Loucy (cell line): ENCODE measurements around the gene REEP1.

ENCODE experiments used
- H2AFZ ChIP-seq: fragments of 200-600 bp; sonication (generic); 2 replicates; pipeline ENCODE4 v1.6.0; 2016; ENCODE audit warnings: antibody characterized with exemption, mild to moderate bottlenecking, low read length, moderate library complexity
- H3F3A ChIP-seq: fragments of 200-600 bp; 2 replicates; pipeline ENCODE4 v1.6.0; 2016; ENCODE audit warnings: antibody characterized with exemption, low read depth, mild to moderate bottlenecking
- H3K27me3 ChIP-seq: fragments of 200-600 bp; sonication (generic); 2 replicates; pipeline ENCODE4 v1.6.1; 2014; ENCODE audit warnings: low read length, mild to moderate bottlenecking; ENCODE audit not compliant: insufficient read depth, poor library complexity, severe bottlenecking
- H3K36me3 ChIP-seq: fragments of 200-600 bp; sonication (generic); 2 replicates; pipeline ENCODE4 v1.6.1; 2016; ENCODE audit warnings: low read length; ENCODE audit not compliant: insufficient read depth
- H3K4me1 ChIP-seq: fragments of 200-600 bp; sonication (generic); 2 replicates; pipeline ENCODE4 v1.5.1; 2014; ENCODE audit warnings: low read length, mild to moderate bottlenecking; ENCODE audit not compliant: insufficient read depth, poor library complexity, severe bottlenecking
- H3K4me2 ChIP-seq: fragments of 200-600 bp; sonication (generic); 2 replicates; pipeline ENCODE4 v1.6.0; 2014; ENCODE audit warnings: antibody characterized with exemption, low read length, low read depth, mild to moderate bottlenecking; ENCODE audit not compliant: poor library complexity, severe bottlenecking
- H3K4me3 ChIP-seq: fragments of 200-600 bp; sonication (generic); 2 replicates; pipeline ENCODE4 v1.5.1; 2014; ENCODE audit warnings: low read length, mild to moderate bottlenecking, mixed read lengths; ENCODE audit not compliant: poor library complexity, severe bottlenecking
- H3K79me2 ChIP-seq: fragments of 200-600 bp; sonication (generic); 2 replicates; pipeline ENCODE4 v1.6.1; 2014; ENCODE audit warnings: low read length; ENCODE audit not compliant: insufficient read depth
- H3K9ac ChIP-seq: fragments of 200-600 bp; sonication (generic); 2 replicates; pipeline ENCODE4 v1.6.0; 2014; ENCODE audit warnings: mild to moderate bottlenecking, low read depth, low read length, moderate library complexity; ENCODE audit not compliant: poor library complexity, severe bottlenecking
- H3K9me2 ChIP-seq: fragments of 200-600 bp; sonication (generic); replicated peaks from 2 replicates; pipeline ENCODE4 v1.6.1; 2016; ENCODE audit warnings: low read depth, low read length, mixed read lengths
- H3K9me3 ChIP-seq: fragments of 200-600 bp; sonication (generic); 2 replicates; pipeline ENCODE4 v1.6.1; 2014; ENCODE audit warnings: mild to moderate bottlenecking, antibody characterized with exemption, low read length, low read depth; ENCODE audit not compliant: insufficient read depth
- H4K20me1 ChIP-seq: fragments of 200-600 bp; sonication (generic); 2 replicates; pipeline ENCODE4 v1.6.0; 2014; ENCODE audit warnings: antibody characterized with exemption, low read length, mild to moderate bottlenecking; ENCODE audit not compliant: insufficient read depth, poor library complexity, severe bottlenecking
- CTCF ChIP-seq: fragments of 200-600 bp; sonication (generic); conservative IDR thresholded peaks from 2 replicates; pipeline ENCODE4 v1.5.1; 2014; ENCODE audit warnings: mild to moderate bottlenecking, antibody characterized with exemption, low read length
- EZH2phosphoT487 ChIP-seq: fragments of 200-600 bp; IDR thresholded peaks from 2 replicates; pipeline ENCODE4 v1.6.1; 2018; ENCODE audit warnings: antibody characterized with exemption, mild to moderate bottlenecking, moderate library complexity, borderline replicate concordance

Gene REEP1

DNA sequence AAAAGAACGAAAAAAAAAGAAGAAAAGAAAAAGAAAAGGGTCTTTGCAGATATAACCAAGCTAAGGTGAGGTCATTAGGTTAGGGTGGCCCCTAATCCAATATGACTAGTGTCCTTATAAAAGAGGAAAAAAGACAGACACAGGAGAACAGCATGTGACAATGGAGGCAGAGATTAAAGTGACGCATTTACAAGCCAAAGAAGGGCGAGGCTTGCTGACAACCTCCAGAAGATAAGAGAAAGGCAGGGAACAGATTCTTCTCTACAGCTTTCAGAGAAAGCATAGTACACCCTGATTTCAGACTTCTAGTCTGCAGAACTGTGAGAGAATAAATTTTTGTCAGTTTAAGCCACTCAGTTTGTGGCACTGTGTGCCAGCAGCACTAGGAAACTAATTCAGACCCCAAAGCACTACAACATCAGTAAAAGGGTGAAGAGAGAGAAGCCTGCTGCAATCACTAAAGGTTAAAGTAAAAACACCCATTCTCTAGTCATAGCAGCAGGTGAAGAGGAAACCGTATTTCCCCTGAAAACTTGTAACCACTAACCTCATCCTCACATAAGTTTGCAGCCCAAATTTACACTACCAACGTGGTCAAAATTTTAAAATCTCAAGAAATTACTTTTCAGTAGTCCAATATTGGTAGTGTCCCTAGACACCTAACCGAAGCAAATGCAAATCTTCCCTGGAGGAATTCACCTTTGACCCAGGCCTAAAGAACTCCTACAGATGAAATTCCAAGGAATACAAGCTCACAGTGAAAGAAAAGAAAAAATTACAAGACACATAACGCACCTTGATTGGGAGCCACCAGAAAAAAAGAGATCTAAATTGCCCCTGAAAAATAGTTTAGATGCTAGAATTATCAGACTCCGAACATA is 17.5 kb downstream of the REEP1 start:
- no peak overlapping the region for H3K4me2 ChIP-seq
- H3K9me2 ChIP-seq, result no peaks in the 10 kb centered on the region
- H3K27me3 ChIP-seq, result no peaks in the 10 kb centered on the region
- no peaks in the 10 kb centered on the region for H3K4me1 ChIP-seq
- H3K9ac ChIP-seq, result no peak overlapping the region
- H3K36me3 ChIP-seq, result no peaks in the 10 kb centered on the region
- no peaks in the 10 kb centered on the region for H3K9me3 ChIP-seq
- no peak overlapping the region for H2AFZ ChIP-seq
- no peak for TF ChIP-seq CTCF
- no peak for TF ChIP-seq EZH2phosphoT487
- H3K4me3 ChIP-seq, result no peak overlapping the region
- no peaks in the 10 kb centered on the region for H3K79me2 ChIP-seq
- H3F3A ChIP-seq, result no peaks in the 10 kb centered on the region
- H4K20me1 ChIP-seq, result no peaks in the 10 kb centered on the region

DNA sequence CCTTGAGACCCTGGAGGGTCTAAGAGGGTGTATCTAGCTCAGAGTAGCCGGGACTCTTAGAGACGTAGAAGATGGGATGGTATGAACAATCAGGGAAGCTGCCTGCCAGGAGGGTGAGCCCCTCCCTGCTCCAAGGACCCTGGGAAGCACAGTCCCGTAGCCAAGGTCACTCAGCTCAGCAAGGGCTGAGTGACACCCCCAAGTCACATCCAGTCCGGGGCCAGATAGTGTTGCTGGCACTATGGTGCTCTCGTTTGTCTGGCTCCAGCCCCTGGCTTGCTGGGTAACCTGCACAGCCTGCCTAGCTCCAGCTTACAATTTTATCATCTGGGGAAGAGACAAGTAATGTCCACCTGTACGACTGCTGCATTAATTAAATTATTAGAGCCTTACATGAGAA is 22.3 kb downstream of the REEP1 start:
- Histone ChIP-seq H4K20me1 (no peaks in the 10 kb centered on the region), H3K4me3 (no peak overlapping the region), H3K36me3 (no peaks in the 10 kb centered on the region), H3K9me3 (no peaks in the 10 kb centered on the region), H3K4me1 (no peaks in the 10 kb centered on the region), H3K9ac (no peak overlapping the region), H2AFZ (no peak overlapping the region), H3K9me2 (no peaks in the 10 kb centered on the region), H3K27me3 (no peaks in the 10 kb centered on the region), H3F3A (no peaks in the 10 kb centered on the region), H3K79me2 (no peaks in the 10 kb centered on the region), H3K4me2 (no peak overlapping the region)
- TF ChIP-seq CTCF (no peak), EZH2phosphoT487 (no peak)

DNA sequence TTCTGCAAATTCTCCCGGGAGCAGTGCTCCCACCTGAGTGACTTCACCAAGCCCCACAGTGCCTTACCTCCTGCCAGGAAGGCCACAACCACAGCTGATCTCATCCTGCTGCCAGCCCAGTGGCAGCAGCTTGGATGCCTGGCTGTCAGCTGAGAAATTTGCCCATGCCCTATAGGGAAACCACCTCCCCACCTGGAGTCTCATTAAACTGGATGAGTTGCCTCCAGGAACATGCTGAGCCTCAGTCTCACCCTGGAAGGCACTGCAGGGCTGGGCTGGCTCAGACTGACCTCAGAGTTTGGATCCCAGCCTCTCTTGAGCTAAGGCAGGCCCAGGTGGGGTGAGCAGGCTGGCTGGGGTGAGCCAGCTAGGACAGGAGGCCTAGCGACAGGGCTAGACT is 23.3 kb downstream of the REEP1 start:
- H3K4me2 ChIP-seq, result no peak overlapping the region
- no peaks in the 10 kb centered on the region for H3K9me3 ChIP-seq
- no peaks in the 10 kb centered on the region for H3K27me3 ChIP-seq
- TF ChIP-seq CTCF, result no peak
- TF ChIP-seq EZH2phosphoT487, result no peak
- no peaks in the 10 kb centered on the region for H3K36me3 ChIP-seq
- H3F3A ChIP-seq, result no peaks in the 10 kb centered on the region
- H3K4me3 ChIP-seq, result no peak overlapping the region
- H3K79me2 ChIP-seq, result no peaks in the 10 kb centered on the region
- H4K20me1 ChIP-seq, result no peaks in the 10 kb centered on the region
- H2AFZ ChIP-seq, result no peak overlapping the region
- H3K9ac ChIP-seq, result no peak overlapping the region
- no peaks in the 10 kb centered on the region for H3K4me1 ChIP-seq
- H3K9me2 ChIP-seq, result no peaks in the 10 kb centered on the region
